Measurements from ENCODE around the gene BTG1. TPM values are rescaled to one million over a fixed set of nuclear protein-coding genes. Genes with fewer than 3 reads are reported as not detected.

Gene BTG1
- total and polyA plus RNA-seq, 2 experiments from 2014 or later: 15.5 to 36.2 TPM

GRCh38 chr12:92129609-92130008 is 16.0 kb downstream of the BTG1 start:
- Histone ChIP-seq H3K4me2 (no peak overlapping the region), H3K36me3 (ENCODE audit: insufficient read depth) (no peaks in the 10 kb centered on the region), H3K27me3 (ENCODE audit: insufficient read depth) (no peaks in the 10 kb centered on the region), H3K79me2 (replicated peaks; ENCODE audit: insufficient read depth) (peaks cover 96% of the 10 kb centered on the region), H2AFZ (no peak overlapping the region), H3K4me1 (ENCODE audit: insufficient read depth) (peaks cover 33% of the 10 kb centered on the region), H4K20me1 (replicated peaks; ENCODE audit: insufficient read depth) (peaks cover 9% of the 10 kb centered on the region; the same call in 1 of the 2 replicates), H3F3A (replicated peaks; ENCODE audit: low read depth) (no peaks in the 10 kb centered on the region), H3K9me2 (ENCODE audit: insufficient read depth) (0 out of 2 replicates have a peak, but pooled peaks cover 3% of the 10 kb centered on the region), H3K4me3 (no peak overlapping the region), H3K27ac (ENCODE audit: low read depth) (no peak overlapping the region)
- no peak for TF ChIP-seq JUNB (IDR thresholded peaks at IDR 0.05; ENCODE audit: unreplicated experiment)
- no peak for ATAC-seq
- peaks cover 30% of the 10 kb centered on the region for H3K4me1 Mint-ChIP-seq
- no peaks in the 10 kb centered on the region; the same call in 2 of the 3 replicates for H3K9me3 Mint-ChIP-seq
- H3K27ac Mint-ChIP-seq: no peak overlapping the region
- H3K27me3 Mint-ChIP-seq (ENCODE audit: insufficient read depth, low read depth, poor library complexity): no peaks in the 10 kb centered on the region
- H3K36me3 Mint-ChIP-seq (ENCODE audit: low read depth): peaks cover 24% of the 10 kb centered on the region; the same call in 2 of the 3 replicates
- no peak overlapping the region for H3K4me3 Mint-ChIP-seq
- DNase-seq (ENCODE audit: low spot score): no peak

DNA sequence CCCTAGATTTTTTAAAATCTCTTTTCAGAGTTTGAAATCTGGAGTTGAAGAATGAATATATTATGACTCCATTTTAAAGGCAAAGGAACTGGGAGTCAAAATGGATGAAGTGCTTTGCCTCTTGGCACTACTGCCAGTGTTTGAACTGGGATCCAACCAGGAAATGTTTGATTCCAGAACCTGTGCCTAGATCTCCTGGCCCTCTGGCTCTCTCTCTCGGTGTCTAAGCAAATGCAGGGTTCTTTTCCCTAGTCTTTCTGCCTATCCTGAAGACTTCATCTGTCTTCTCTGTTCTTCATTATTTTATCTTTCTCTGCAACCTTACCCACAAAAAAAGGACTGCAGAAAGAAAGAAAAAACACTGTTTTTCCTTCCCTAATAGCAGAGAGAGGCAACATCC is 17.0 kb downstream of the BTG1 start:
- no peak overlapping the region for H3K4me3 ChIP-seq
- DNase-seq (ENCODE audit: low spot score): no peak
- peaks cover 8% of the 10 kb centered on the region; the same call in 1 of the 2 replicates for H4K20me1 ChIP-seq (replicated peaks; ENCODE audit: insufficient read depth)
- no peak overlapping the region for H3K27ac Mint-ChIP-seq
- H3K79me2 ChIP-seq (replicated peaks; ENCODE audit: insufficient read depth): peaks cover 94% of the 10 kb centered on the region
- no peaks in the 10 kb centered on the region for H3K27me3 Mint-ChIP-seq (ENCODE audit: insufficient read depth, low read depth, poor library complexity)
- no peak for ATAC-seq
- H3K4me1 Mint-ChIP-seq: peaks cover 23% of the 10 kb centered on the region
- H3K36me3 Mint-ChIP-seq (ENCODE audit: low read depth): peaks cover 24% of the 10 kb centered on the region; the same call in 2 of the 3 replicates
- H3F3A ChIP-seq (replicated peaks; ENCODE audit: low read depth): no peaks in the 10 kb centered on the region
- peaks cover 23% of the 10 kb centered on the region for H3K4me1 ChIP-seq (ENCODE audit: insufficient read depth)
- H3K27ac ChIP-seq (ENCODE audit: low read depth): no peak overlapping the region
- H3K9me2 ChIP-seq (ENCODE audit: insufficient read depth): 0 out of 2 replicates have a peak, but pooled peaks cover 3% of the 10 kb centered on the region
- no peaks in the 10 kb centered on the region for H3K36me3 ChIP-seq (ENCODE audit: insufficient read depth)
- H3K27me3 ChIP-seq (ENCODE audit: insufficient read depth): no peaks in the 10 kb centered on the region
- no peak overlapping the region for H3K4me3 Mint-ChIP-seq
- no peak overlapping the region for H2AFZ ChIP-seq
- H3K9me3 Mint-ChIP-seq: no peaks in the 10 kb centered on the region; the same call in 2 of the 3 replicates
- no peak overlapping the region for H3K4me2 ChIP-seq
- no peak for TF ChIP-seq CREB1 (CRISPR knock-in tag; IDR thresholded peaks at IDR 0.05; ENCODE audit: low read depth)
- no peak for TF ChIP-seq JUNB (IDR thresholded peaks at IDR 0.05; ENCODE audit: unreplicated experiment)
- no peak for TF ChIP-seq NANOG (IDR thresholded peaks at IDR 0.05; ENCODE audit: borderline replicate concordance)
- no peak for TF ChIP-seq ZNF114 (CRISPR knock-in tag; IDR thresholded peaks at IDR 0.05)
- TF ChIP-seq EZH2phosphoT487 (IDR thresholded peaks at IDR 0.05; ENCODE audit: unreplicated experiment): no peak
- TF ChIP-seq EZH2 (IDR thresholded peaks at IDR 0.05; ENCODE audit: low read depth, unreplicated experiment): no peak
- no peak for TF ChIP-seq ETS1 (IDR thresholded peaks at IDR 0.05)
- no peak for TF ChIP-seq ZNF462 (CRISPR knock-in tag; IDR thresholded peaks at IDR 0.05)
- TF ChIP-seq ZNF331 (CRISPR knock-in tag; IDR thresholded peaks at IDR 0.05; ENCODE audit: low read depth): no peak
- TF ChIP-seq POLR2AphosphoS5 (IDR thresholded peaks at IDR 0.05; ENCODE audit: low read depth): no peak
- TF ChIP-seq, protein P1, sequence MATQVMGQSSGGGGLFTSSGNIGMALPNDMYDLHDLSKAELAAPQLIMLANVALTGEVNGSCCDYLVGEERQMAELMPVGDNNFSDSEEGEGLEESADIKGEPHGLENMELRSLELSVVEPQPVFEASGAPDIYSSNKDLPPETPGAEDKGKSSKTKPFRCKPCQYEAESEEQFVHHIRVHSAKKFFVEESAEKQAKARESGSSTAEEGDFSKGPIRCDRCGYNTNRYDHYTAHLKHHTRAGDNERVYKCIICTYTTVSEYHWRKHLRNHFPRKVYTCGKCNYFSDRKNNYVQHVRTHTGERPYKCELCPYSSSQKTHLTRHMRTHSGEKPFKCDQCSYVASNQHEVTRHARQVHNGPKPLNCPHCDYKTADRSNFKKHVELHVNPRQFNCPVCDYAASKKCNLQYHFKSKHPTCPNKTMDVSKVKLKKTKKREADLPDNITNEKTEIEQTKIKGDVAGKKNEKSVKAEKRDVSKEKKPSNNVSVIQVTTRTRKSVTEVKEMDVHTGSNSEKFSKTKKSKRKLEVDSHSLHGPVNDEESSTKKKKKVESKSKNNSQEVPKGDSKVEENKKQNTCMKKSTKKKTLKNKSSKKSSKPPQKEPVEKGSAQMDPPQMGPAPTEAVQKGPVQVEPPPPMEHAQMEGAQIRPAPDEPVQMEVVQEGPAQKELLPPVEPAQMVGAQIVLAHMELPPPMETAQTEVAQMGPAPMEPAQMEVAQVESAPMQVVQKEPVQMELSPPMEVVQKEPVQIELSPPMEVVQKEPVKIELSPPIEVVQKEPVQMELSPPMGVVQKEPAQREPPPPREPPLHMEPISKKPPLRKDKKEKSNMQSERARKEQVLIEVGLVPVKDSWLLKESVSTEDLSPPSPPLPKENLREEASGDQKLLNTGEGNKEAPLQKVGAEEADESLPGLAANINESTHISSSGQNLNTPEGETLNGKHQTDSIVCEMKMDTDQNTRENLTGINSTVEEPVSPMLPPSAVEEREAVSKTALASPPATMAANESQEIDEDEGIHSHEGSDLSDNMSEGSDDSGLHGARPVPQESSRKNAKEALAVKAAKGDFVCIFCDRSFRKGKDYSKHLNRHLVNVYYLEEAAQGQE (IDR thresholded peaks at IDR 0.05; ENCODE audit: unreplicated experiment): no peak

Data from GM23338 (cell line).